Measurements from ENCODE around the gene STKLD1. TPM values are rescaled to one million over a fixed set of nuclear protein-coding genes. Genes with fewer than 3 reads are reported as not detected.

Gene STKLD1
- total RNA-seq, 1 experiment from 2014 or later: 4.1 TPM

DNA sequence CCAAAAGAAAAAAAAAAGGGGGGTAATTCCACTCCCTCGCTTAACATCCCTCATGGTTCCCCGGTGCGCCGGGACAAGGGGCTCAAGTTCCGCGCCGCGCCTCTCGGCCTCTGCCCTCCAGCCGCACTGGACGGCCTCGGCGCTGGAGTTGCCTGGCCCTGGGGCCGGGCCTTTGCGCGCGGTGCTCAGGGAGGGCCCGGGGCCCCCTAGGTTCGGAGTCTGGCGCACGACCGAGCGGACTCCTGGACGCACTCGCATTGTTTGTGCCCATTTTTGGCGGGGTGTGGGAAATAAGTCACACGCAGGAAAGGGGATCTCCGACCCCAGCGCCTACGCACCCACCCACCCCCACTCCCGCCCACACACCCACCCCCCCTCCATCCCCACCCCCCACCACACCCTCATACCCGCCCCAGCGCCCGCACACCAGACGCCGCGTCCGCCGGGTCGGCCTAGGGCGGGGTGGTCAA is 28.6 kb upstream of the STKLD1 start:
- H3K79me2 ChIP-seq (ENCODE audit: low read length): peaks cover 48% of the 10 kb centered on the region
- DNase-seq (peak; percentile 18), ATAC-seq (peak; percentile 34)
- peaks cover 13% of the 10 kb centered on the region for H3K4me1 ChIP-seq (ENCODE audit: insufficient read depth, low read length)
- peaks cover 6% of the 10 kb centered on the region for H3F3A ChIP-seq (ENCODE audit: low read length, unreplicated experiment)
- peak overlapping the region; percentile 93 for H3K4me2 ChIP-seq (ENCODE audit: low read length)
- H3K4me3 ChIP-seq (ENCODE audit: low read length): peak overlapping the region; percentile 100
- 0 out of 2 replicates have a peak overlapping the region, but pooled peaks have one; percentile 18 for H3K27ac ChIP-seq (ENCODE audit: low read length)
- ChIA-PET POLR2A (ENCODE audit: unreplicated experiment) (no interaction called here), CTCF (no interaction called here)
- H2AFZ ChIP-seq (ENCODE audit: low read length): peak overlapping the region; percentile 63
- TF ChIP-seq, protein P1, sequence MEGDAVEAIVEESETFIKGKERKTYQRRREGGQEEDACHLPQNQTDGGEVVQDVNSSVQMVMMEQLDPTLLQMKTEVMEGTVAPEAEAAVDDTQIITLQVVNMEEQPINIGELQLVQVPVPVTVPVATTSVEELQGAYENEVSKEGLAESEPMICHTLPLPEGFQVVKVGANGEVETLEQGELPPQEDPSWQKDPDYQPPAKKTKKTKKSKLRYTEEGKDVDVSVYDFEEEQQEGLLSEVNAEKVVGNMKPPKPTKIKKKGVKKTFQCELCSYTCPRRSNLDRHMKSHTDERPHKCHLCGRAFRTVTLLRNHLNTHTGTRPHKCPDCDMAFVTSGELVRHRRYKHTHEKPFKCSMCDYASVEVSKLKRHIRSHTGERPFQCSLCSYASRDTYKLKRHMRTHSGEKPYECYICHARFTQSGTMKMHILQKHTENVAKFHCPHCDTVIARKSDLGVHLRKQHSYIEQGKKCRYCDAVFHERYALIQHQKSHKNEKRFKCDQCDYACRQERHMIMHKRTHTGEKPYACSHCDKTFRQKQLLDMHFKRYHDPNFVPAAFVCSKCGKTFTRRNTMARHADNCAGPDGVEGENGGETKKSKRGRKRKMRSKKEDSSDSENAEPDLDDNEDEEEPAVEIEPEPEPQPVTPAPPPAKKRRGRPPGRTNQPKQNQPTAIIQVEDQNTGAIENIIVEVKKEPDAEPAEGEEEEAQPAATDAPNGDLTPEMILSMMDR (conservative IDR thresholded peaks at IDR 0.05; ENCODE audit: low read depth, low read length): no peak
- no peak for TF ChIP-seq EZH2 (IDR thresholded peaks at IDR 0.05; ENCODE audit: low read length, unreplicated experiment)
- no peaks in the 10 kb centered on the region for H3K9me2 ChIP-seq (replicated peaks; ENCODE audit: low read length)
- intact Hi-C loops (cut with micrococcal nuclease): no loop called here
- no peaks in the 10 kb centered on the region for H3K27me3 ChIP-seq (ENCODE audit: low read length)
- no peaks in the 10 kb centered on the region for H3K9me3 ChIP-seq (ENCODE audit: low read length)
- peaks cover 41% of the 10 kb centered on the region for H3K36me3 ChIP-seq (ENCODE audit: low read depth, low read length)
- peaks cover 24% of the 10 kb centered on the region for H4K20me1 ChIP-seq (ENCODE audit: low read length)
- BruUV-seq (replicated peaks): no TSS peak
- peak overlapping the region; percentile 100 for H3K9ac ChIP-seq (ENCODE audit: low read length)

DNA sequence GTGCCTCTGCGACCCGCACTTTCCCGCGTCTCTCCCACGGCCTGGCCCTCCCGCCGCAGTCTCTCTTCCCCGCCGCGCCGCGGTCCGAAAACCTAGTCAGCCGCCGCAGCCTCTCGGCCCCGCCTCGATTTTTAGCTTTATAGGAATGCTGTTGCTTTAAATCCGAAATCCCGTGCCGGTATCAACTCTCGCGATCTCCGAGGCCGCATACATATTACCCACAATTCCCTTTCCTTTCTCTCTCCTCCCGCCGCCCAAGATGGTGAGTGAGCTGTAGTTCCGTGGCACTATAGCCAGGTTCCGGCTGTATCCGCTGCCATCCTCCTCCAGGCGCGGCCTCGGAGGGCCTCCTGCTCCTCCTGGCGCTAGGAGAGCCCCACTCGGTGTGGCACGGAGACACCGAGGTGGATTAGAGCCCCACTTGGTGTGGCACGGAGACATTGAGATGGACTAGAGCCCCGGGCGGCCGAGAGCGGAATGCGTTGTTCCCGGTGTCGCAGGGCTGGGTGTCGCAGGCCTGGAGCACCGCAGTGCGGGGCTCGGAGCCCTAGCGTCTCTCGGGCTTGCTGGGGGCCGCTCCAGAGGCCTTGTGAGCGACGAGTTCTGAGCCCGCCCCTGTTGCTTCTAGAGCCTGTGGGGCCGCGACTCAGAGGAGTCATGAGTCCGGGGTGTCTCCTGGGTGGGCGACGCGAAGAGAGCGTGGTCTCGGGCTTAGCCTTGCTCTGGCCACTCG is 28.0 kb upstream of the STKLD1 start, which contains the start of the genes MED22 and RPL7A:
Gene MED22, minus strand, starts transcription at position 147 of the 733 bp plus-strand sequence. CDS start 1,469 bp downstream, outside the sequence.
Gene RPL7A, plus strand, starts transcription at position 234 of the 733 bp plus-strand sequence. Its CDS starts 26 bp downstream, at position 260.
- intact Hi-C loops (cut with micrococcal nuclease): no loop called here
- H4K20me1 ChIP-seq (ENCODE audit: low read length): peaks cover 24% of the 10 kb centered on the region

DNA sequence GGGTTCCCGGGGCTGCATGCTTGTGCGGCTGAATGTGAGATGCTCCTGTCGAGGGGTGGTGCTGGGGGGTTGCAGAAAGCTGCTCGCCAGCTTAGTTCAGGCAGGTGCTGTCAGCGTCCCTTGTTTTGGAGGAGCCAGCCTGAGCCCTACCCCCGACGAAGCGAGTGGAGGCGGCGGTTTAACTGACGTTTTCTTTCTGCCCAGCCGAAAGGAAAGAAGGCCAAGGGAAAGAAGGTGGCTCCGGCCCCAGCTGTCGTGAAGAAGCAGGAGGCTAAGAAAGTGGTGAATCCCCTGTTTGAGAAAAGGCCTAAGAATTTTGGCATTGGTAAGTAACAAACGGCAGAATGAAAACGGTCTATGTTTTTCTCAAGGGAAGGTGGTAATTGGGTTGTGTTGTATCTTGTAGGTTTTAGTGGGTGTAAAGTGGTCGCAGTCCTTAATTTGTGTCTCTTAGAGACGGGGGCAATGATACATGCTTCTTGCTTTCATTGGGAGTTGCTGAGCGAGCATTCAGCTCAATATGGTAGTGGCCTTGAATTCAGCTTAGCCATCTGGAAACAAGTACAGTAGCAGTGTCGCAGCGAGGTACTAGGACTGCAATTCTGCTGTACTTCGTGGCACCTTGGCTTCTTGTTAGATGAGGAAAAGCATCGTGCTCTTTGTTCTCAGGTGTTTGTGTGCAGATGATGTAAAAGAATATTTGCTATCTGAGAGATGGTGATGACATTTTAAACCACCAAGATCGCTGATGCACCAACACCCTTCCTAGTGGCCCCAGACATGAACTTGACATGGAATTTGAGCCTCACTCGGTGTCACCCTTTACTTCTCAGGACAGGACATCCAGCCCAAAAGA is 27.2 kb upstream of the STKLD1 start:
- no peak for TF ChIP-seq EZH2phosphoT487 (IDR thresholded peaks at IDR 0.05; ENCODE audit: borderline replicate concordance, low read length)
- TF ChIP-seq EZH2 (IDR thresholded peaks at IDR 0.05; ENCODE audit: low read length, unreplicated experiment): no peak
- TF ChIP-seq, protein P1 (conservative IDR thresholded peaks at IDR 0.05; ENCODE audit: low read depth, low read length): no peak
- ChIA-PET POLR2A (ENCODE audit: unreplicated experiment) (interaction anchor here (0.5 kb wide), 1 partner anchor 42 kb away, joined by 3 read pairs; no protein-coding TSS in a partner anchor), CTCF (no interaction called here)
- no peak for DNase-seq
- Histone ChIP-seq H4K20me1 (ENCODE audit: low read length) (peaks cover 24% of the 10 kb centered on the region), H2AFZ (ENCODE audit: low read length) (no peak overlapping the region), H3K9me2 (replicated peaks; ENCODE audit: low read length) (no peaks in the 10 kb centered on the region), H3F3A (ENCODE audit: low read length, unreplicated experiment) (peaks cover 13% of the 10 kb centered on the region), H3K9ac (ENCODE audit: low read length) (peak overlapping the region; percentile 100), H3K27ac (ENCODE audit: low read length) (peak overlapping the region; percentile 73), H3K4me2 (ENCODE audit: low read length) (peak overlapping the region; percentile 93), H3K79me2 (ENCODE audit: low read length) (peaks cover 48% of the 10 kb centered on the region), H3K4me1 (ENCODE audit: insufficient read depth, low read length) (peaks cover 13% of the 10 kb centered on the region), H3K4me3 (ENCODE audit: low read length) (peak overlapping the region; percentile 100), H3K27me3 (ENCODE audit: low read length) (no peaks in the 10 kb centered on the region), H3K9me3 (ENCODE audit: low read length) (no peaks in the 10 kb centered on the region), H3K36me3 (ENCODE audit: low read depth, low read length) (peaks cover 41% of the 10 kb centered on the region)
- BruUV-seq (replicated peaks): TSS peak; percentile 57
- no peak for ATAC-seq
- intact Hi-C loops (cut with micrococcal nuclease): no loop called here

More for the DNA sequence above, 28.0 kb upstream of the STKLD1 start, which contains the start of the genes MED22 and RPL7A:
- DNase-seq: peak; percentile 91
- H3K9ac ChIP-seq (ENCODE audit: low read length): peak within 1 kb of the TSS; percentile 100
- no peaks in the 10 kb centered on the region for H3K9me3 ChIP-seq (ENCODE audit: low read length)
- peak; percentile 71 for ATAC-seq
- peaks cover 41% of the 10 kb centered on the region for H3K36me3 ChIP-seq (ENCODE audit: low read depth, low read length)
- H3K4me1 ChIP-seq (ENCODE audit: insufficient read depth, low read length): peaks cover 13% of the 10 kb centered on the region
- H3K4me2 ChIP-seq (ENCODE audit: low read length): peak within 1 kb of the TSS; percentile 93
- peaks cover 7% of the 10 kb centered on the region for H3F3A ChIP-seq (ENCODE audit: low read length, unreplicated experiment)
- BruUV-seq (replicated peaks): no TSS peak
- H2AFZ ChIP-seq (ENCODE audit: low read length): peak within 1 kb of the TSS; percentile 63
- ChIA-PET CTCF (no interaction called here), POLR2A (ENCODE audit: unreplicated experiment) (no interaction called here)
- H3K4me3 ChIP-seq (ENCODE audit: low read length): peak within 1 kb of the TSS; percentile 100
- H3K79me2 ChIP-seq (ENCODE audit: low read length): peaks cover 48% of the 10 kb centered on the region
- no peaks in the 10 kb centered on the region for H3K27me3 ChIP-seq (ENCODE audit: low read length)
- H3K9me2 ChIP-seq (replicated peaks; ENCODE audit: low read length): no peaks in the 10 kb centered on the region
- TF ChIP-seq EZH2phosphoT487 (IDR thresholded peaks at IDR 0.05; ENCODE audit: borderline replicate concordance, low read length) (no peak), EZH2 (IDR thresholded peaks at IDR 0.05; ENCODE audit: low read length, unreplicated experiment) (no peak)
- peak within 1 kb of the TSS; percentile 73 for H3K27ac ChIP-seq (ENCODE audit: low read length)
